ENCODE data around the gene CDH8.
"Not testable (repeated sequence)": the region's sequence is repeated elsewhere in the genome, so short reads cannot be mapped to it uniquely, and the experiment has no call there.

DNA sequence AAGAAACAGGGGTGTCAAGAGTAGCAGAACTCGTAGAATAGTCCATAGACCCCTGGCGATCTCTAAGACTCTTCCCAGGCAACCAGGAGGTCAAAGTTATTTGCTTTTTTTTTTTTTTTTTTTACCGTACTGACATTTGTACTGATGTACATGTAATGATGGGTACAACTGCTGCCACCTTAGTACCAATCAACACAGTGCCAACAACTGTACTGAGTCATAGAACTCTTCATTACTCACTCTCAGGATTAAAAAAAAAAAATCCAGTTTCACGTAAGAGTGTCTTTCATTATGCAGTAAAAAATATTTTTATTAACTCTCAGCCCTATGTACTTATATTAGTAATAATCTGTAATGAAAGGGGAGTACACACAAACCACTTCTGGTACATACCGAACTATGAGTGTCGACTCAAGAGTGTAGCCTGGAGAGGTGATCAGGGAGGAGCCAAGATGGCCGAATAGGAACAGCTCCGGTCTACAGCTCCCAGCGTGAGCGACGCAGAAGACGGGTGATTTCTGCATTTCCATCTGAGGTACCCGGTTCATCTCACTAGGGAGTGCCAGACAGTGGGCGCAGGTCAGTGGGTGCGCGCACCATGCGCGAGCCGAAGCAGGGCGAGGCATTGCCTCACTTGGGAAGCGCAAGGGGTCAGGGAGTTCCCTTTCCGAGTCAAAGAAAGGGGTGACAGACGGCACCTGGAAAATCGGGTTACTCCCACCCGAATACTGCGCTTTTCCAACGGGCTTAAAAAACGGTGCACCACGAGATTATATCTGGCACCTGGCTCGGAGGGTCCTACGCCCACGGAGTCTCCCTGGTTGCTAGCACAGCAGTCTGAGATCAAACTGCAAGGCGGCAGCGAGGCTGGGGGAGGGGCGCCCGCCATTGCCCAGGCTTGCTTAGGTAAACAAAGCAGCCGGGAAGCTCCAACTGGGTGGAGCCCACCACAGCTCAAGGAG is 118.1 kb downstream of the CDH8 start:
- TF ChIP-seq, protein P1, sequence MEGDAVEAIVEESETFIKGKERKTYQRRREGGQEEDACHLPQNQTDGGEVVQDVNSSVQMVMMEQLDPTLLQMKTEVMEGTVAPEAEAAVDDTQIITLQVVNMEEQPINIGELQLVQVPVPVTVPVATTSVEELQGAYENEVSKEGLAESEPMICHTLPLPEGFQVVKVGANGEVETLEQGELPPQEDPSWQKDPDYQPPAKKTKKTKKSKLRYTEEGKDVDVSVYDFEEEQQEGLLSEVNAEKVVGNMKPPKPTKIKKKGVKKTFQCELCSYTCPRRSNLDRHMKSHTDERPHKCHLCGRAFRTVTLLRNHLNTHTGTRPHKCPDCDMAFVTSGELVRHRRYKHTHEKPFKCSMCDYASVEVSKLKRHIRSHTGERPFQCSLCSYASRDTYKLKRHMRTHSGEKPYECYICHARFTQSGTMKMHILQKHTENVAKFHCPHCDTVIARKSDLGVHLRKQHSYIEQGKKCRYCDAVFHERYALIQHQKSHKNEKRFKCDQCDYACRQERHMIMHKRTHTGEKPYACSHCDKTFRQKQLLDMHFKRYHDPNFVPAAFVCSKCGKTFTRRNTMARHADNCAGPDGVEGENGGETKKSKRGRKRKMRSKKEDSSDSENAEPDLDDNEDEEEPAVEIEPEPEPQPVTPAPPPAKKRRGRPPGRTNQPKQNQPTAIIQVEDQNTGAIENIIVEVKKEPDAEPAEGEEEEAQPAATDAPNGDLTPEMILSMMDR (conservative IDR thresholded peaks at IDR 0.05; ENCODE audit: low read length) = not testable (repeated sequence)
- TF ChIP-seq EZH2phosphoT487 (IDR thresholded peaks at IDR 0.05; ENCODE audit: borderline replicate concordance, low read depth, low read length) = not testable (repeated sequence)
